Loucy (cell line): ENCODE measurements around the gene VANGL2.

Experiments
- H2AFZ ChIP-seq: fragments of 200-600 bp; sonication (generic); 2 replicates; pipeline ENCODE4 v1.6.0; 2016; ENCODE audit warnings: antibody characterized with exemption, mild to moderate bottlenecking, low read length, moderate library complexity
- H3F3A ChIP-seq: fragments of 200-600 bp; 2 replicates; pipeline ENCODE4 v1.6.0; 2016; ENCODE audit warnings: antibody characterized with exemption, low read depth, mild to moderate bottlenecking
- H3K27me3 ChIP-seq: fragments of 200-600 bp; sonication (generic); 2 replicates; pipeline ENCODE4 v1.6.1; 2014; ENCODE audit warnings: low read length, mild to moderate bottlenecking; ENCODE audit not compliant: insufficient read depth, poor library complexity, severe bottlenecking
- H3K36me3 ChIP-seq: fragments of 200-600 bp; sonication (generic); 2 replicates; pipeline ENCODE4 v1.6.1; 2016; ENCODE audit warnings: low read length; ENCODE audit not compliant: insufficient read depth
- H3K4me1 ChIP-seq: fragments of 200-600 bp; sonication (generic); 2 replicates; pipeline ENCODE4 v1.5.1; 2014; ENCODE audit warnings: low read length, mild to moderate bottlenecking; ENCODE audit not compliant: insufficient read depth, poor library complexity, severe bottlenecking
- H3K4me2 ChIP-seq: fragments of 200-600 bp; sonication (generic); 2 replicates; pipeline ENCODE4 v1.6.0; 2014; ENCODE audit warnings: antibody characterized with exemption, low read length, low read depth, mild to moderate bottlenecking; ENCODE audit not compliant: poor library complexity, severe bottlenecking
- H3K4me3 ChIP-seq: fragments of 200-600 bp; sonication (generic); 2 replicates; pipeline ENCODE4 v1.5.1; 2014; ENCODE audit warnings: low read length, mild to moderate bottlenecking, mixed read lengths; ENCODE audit not compliant: poor library complexity, severe bottlenecking
- H3K79me2 ChIP-seq: fragments of 200-600 bp; sonication (generic); 2 replicates; pipeline ENCODE4 v1.6.1; 2014; ENCODE audit warnings: low read length; ENCODE audit not compliant: insufficient read depth
- H3K9ac ChIP-seq: fragments of 200-600 bp; sonication (generic); 2 replicates; pipeline ENCODE4 v1.6.0; 2014; ENCODE audit warnings: mild to moderate bottlenecking, low read depth, low read length, moderate library complexity; ENCODE audit not compliant: poor library complexity, severe bottlenecking
- H3K9me2 ChIP-seq: fragments of 200-600 bp; sonication (generic); replicated peaks from 2 replicates; pipeline ENCODE4 v1.6.1; 2016; ENCODE audit warnings: low read depth, low read length, mixed read lengths
- H3K9me3 ChIP-seq: fragments of 200-600 bp; sonication (generic); 2 replicates; pipeline ENCODE4 v1.6.1; 2014; ENCODE audit warnings: mild to moderate bottlenecking, antibody characterized with exemption, low read length, low read depth; ENCODE audit not compliant: insufficient read depth
- H4K20me1 ChIP-seq: fragments of 200-600 bp; sonication (generic); 2 replicates; pipeline ENCODE4 v1.6.0; 2014; ENCODE audit warnings: antibody characterized with exemption, low read length, mild to moderate bottlenecking; ENCODE audit not compliant: insufficient read depth, poor library complexity, severe bottlenecking
- CTCF ChIP-seq: fragments of 200-600 bp; sonication (generic); conservative IDR thresholded peaks from 2 replicates; pipeline ENCODE4 v1.5.1; 2014; ENCODE audit warnings: mild to moderate bottlenecking, antibody characterized with exemption, low read length
- EZH2phosphoT487 ChIP-seq: fragments of 200-600 bp; IDR thresholded peaks from 2 replicates; pipeline ENCODE4 v1.6.1; 2018; ENCODE audit warnings: antibody characterized with exemption, mild to moderate bottlenecking, moderate library complexity, borderline replicate concordance

VANGL2 gene

GRCh38 chr1:160361199-160361598 is 39.2 kb upstream of the VANGL2 start:
- no peak overlapping the region for H2AFZ ChIP-seq
- H3K4me2 ChIP-seq = no peak overlapping the region
- H3K9me3 ChIP-seq = no peaks in the 10 kb centered on the region
- no peak overlapping the region for H3K9ac ChIP-seq
- TF ChIP-seq EZH2phosphoT487 = no peak
- TF ChIP-seq CTCF = no peak
- H3K36me3 ChIP-seq = peaks cover 20% of the 10 kb centered on the region; the same call in 1 of the 2 replicates
- no peaks in the 10 kb centered on the region for H3F3A ChIP-seq
- no peaks in the 10 kb centered on the region for H3K4me1 ChIP-seq
- no peaks in the 10 kb centered on the region for H3K9me2 ChIP-seq
- no peaks in the 10 kb centered on the region for H3K79me2 ChIP-seq
- H3K27me3 ChIP-seq = no peaks in the 10 kb centered on the region
- no peak overlapping the region for H3K4me3 ChIP-seq
- H4K20me1 ChIP-seq = no peaks in the 10 kb centered on the region

GRCh38 chr1:160361814-160362167 is 38.6 kb upstream of the VANGL2 start:
- Histone ChIP-seq H3K27me3 (no peaks in the 10 kb centered on the region), H2AFZ (no peak overlapping the region), H4K20me1 (no peaks in the 10 kb centered on the region), H3K36me3 (peaks cover 14% of the 10 kb centered on the region; the same call in 1 of the 2 replicates), H3K9ac (no peak overlapping the region), H3K9me2 (no peaks in the 10 kb centered on the region), H3K4me2 (no peak overlapping the region), H3K4me3 (no peak overlapping the region), H3F3A (no peaks in the 10 kb centered on the region), H3K9me3 (no peaks in the 10 kb centered on the region), H3K79me2 (no peaks in the 10 kb centered on the region), H3K4me1 (no peaks in the 10 kb centered on the region)
- no peak for TF ChIP-seq CTCF
- no peak for TF ChIP-seq EZH2phosphoT487

DNA sequence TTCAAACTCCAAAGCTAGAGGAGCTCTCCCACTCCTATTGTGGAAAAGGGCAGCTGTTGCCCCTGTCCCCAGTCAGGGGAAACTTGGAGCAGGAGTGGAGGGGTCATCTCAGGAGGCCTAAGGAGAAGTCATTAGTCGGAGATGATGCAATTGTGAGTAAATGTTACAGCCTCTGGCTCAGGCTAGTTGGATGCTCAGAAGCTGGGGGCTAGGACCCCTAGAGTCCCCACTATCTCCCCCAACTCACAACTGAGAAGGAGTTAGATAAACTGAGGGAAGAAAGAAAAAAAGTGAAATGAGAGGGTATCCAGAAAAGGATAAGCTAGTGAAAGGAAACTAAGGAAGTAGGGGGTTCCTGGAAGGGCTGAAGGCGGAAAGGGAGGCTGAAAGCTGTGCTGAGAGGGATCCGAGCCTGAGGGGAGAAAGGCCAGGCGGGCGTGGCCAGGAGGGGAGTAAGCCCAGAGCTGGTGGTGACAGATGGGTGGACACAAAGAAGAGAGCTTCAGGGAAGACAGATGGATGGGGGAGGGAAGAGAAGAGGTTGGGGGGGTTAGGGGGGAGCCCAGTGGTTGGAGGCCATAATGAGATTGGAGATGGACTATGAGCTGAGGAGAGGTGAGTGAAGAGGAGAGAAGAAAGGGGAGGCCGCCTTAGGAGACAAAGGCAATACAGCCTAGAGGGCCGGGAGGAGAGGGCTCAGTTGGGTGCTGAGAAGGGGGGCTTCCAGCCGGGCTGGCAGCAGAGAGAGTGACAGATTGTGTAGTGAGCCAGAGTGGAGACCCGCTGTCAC is 38.0 kb upstream of the VANGL2 start:
- Histone ChIP-seq H3F3A (no peaks in the 10 kb centered on the region), H3K9me2 (no peaks in the 10 kb centered on the region), H3K36me3 (peaks cover 10% of the 10 kb centered on the region; the same call in 1 of the 2 replicates), H3K4me1 (no peaks in the 10 kb centered on the region), H3K9me3 (no peaks in the 10 kb centered on the region), H3K27me3 (no peaks in the 10 kb centered on the region), H4K20me1 (no peaks in the 10 kb centered on the region), H2AFZ (no peak overlapping the region), H3K9ac (no peak overlapping the region), H3K79me2 (no peaks in the 10 kb centered on the region), H3K4me2 (no peak overlapping the region), H3K4me3 (no peak overlapping the region)
- TF ChIP-seq CTCF (no peak), EZH2phosphoT487 (no peak)
